Astrocyte of the hippocampus (primary cell): ENCODE results near the gene JMJD1C.
A peak's percentile ranks its signal among the peaks of the same experiment; 100 is the strongest.

Experiments
- DNase-seq: peaks from one replicate; pipeline ENCODE4 v3.0.0; 2011; ENCODE audit warnings: low read depth, low spot score

The JMJD1C gene

GRCh38 chr10:63133056-63133820, 332.5 kb downstream of the JMJD1C start, which contains the start of gene NRBF2:
NRBF2 (plus strand) TSS chr10:63133328; CDS start chr10:63133471, 143 bp downstream.
- peak; percentile 99 for DNase-seq

- no peak for DNase-seq
Observed at GRCh38 chr10:63132651-63133055, 333.1 kb downstream of the JMJD1C start.

- DNase-seq, result peak; percentile 35
Observed at GRCh38 chr10:63129888-63130287, 335.9 kb downstream of the JMJD1C start.

- peak; percentile 55 for DNase-seq
Observed at GRCh38 chr10:63128443-63128842, 337.3 kb downstream of the JMJD1C start.

GRCh38 chr10:63125459-63125858, 340.3 kb downstream of the JMJD1C start:
- no peak for DNase-seq

- peak; percentile 58 for DNase-seq
Observed at GRCh38 chr10:63123727-63124362, 341.9 kb downstream of the JMJD1C start.

GRCh38 chr10:63120554-63120953, 345.2 kb downstream of the JMJD1C start:
- DNase-seq, result peak; percentile 74

- DNase-seq, result no peak
Observed at GRCh38 chr10:63119041-63119440, 346.7 kb downstream of the JMJD1C start.
